H9 (cell line): ENCODE data around the gene ENO4. TPM values are rescaled to one million over a fixed set of nuclear protein-coding genes. Genes with fewer than 3 reads are reported as not detected.

Experiments
- DNase-seq: peaks from one replicate; pipeline ENCODE4 v3.0.0-alpha.2; 2017
- H2AFZ ChIP-seq: one replicate; pipeline ENCODE4 v1.6.1; 2013; ENCODE audit warnings: mild to moderate bottlenecking, low read length, control low read depth, moderate library complexity
- H2AK5ac ChIP-seq: 2 replicates; pipeline ENCODE4 v1.6.1; 2013; ENCODE audit warnings: low read length, control low read depth, mixed read lengths; ENCODE audit not compliant: insufficient read length
- H2BK120ac ChIP-seq: one replicate; pipeline ENCODE4 v1.6.1; 2013; ENCODE audit warnings: low read depth, mild to moderate bottlenecking, low read length, control low read depth, inconsistent platforms; ENCODE audit not compliant: poor library complexity, severe bottlenecking
- H2BK12ac ChIP-seq: 2 replicates; pipeline ENCODE4 v1.6.1; 2013; ENCODE audit warnings: low read length, control low read depth, mixed read lengths, low read depth; ENCODE audit not compliant: insufficient read length
- H2BK15ac ChIP-seq: 2 replicates; pipeline ENCODE4 v1.6.1; 2013; ENCODE audit warnings: low read depth, low read length, control low read depth
- H2BK20ac ChIP-seq: one replicate; pipeline ENCODE4 v1.6.1; 2013; ENCODE audit warnings: low read depth, mild to moderate bottlenecking, low read length, control low read depth, inconsistent platforms; ENCODE audit not compliant: poor library complexity, severe bottlenecking
- H2BK5ac ChIP-seq: 2 replicates; pipeline ENCODE4 v1.6.1; 2013; ENCODE audit warnings: low read length, control low read depth, mixed read lengths; ENCODE audit not compliant: insufficient read length
- H3K14ac ChIP-seq: 2 replicates; pipeline ENCODE4 v1.6.1; 2013; ENCODE audit warnings: low read length, control low read depth; ENCODE audit not compliant: insufficient read depth
- H3K18ac ChIP-seq: 2 replicates; pipeline ENCODE4 v1.6.1; 2013; ENCODE audit warnings: low read depth, mild to moderate bottlenecking, mixed read lengths, low read length, control low read depth; ENCODE audit not compliant: insufficient read length
- H3K23ac ChIP-seq: 2 replicates; pipeline ENCODE4 v1.6.1; 2013; ENCODE audit warnings: low read length, control low read depth, mixed read lengths, low read depth; ENCODE audit not compliant: insufficient read length
- H3K23me2 ChIP-seq: 2 replicates; pipeline ENCODE4 v1.6.1; 2013; ENCODE audit warnings: low read depth, mild to moderate bottlenecking, mixed read lengths, low read length, control low read depth; ENCODE audit not compliant: insufficient read length, poor library complexity, severe bottlenecking
- H3K27ac ChIP-seq: 2 replicates; pipeline ENCODE4 v1.5.1; 2013; ENCODE audit warnings: low read length, control low read depth, mixed read lengths, low read depth; ENCODE audit not compliant: insufficient read length
- H3K27me3 ChIP-seq: 2 replicates; pipeline ENCODE4 v1.6.1; 2013; ENCODE audit warnings: low read length, control low read depth, inconsistent platforms; ENCODE audit not compliant: insufficient read depth
- H3K4ac ChIP-seq: 2 replicates; pipeline ENCODE4 v1.6.1; 2013; ENCODE audit warnings: low read depth, mild to moderate bottlenecking, control low read depth, inconsistent platforms, low read length, moderate library complexity
- H3K4me1 ChIP-seq: 2 replicates; pipeline ENCODE4 v1.6.1; 2013; ENCODE audit warnings: low read length, control low read depth, inconsistent platforms; ENCODE audit not compliant: insufficient read depth
- H3K4me2 ChIP-seq: 2 replicates; pipeline ENCODE4 v1.6.1; 2013; ENCODE audit warnings: low read length, control low read depth, mixed read lengths; ENCODE audit not compliant: insufficient read length, insufficient read depth
- H3K56ac ChIP-seq: 2 replicates; pipeline ENCODE4 v1.6.1; 2013; ENCODE audit warnings: low read depth, mild to moderate bottlenecking, mixed read lengths, low read length, control low read depth; ENCODE audit not compliant: insufficient read length
- H3K79me1 ChIP-seq: 2 replicates; pipeline ENCODE4 v1.6.1; 2013; ENCODE audit warnings: low read depth, mild to moderate bottlenecking, moderate library complexity, low read length, control low read depth, inconsistent platforms; ENCODE audit not compliant: insufficient read depth, poor library complexity, severe bottlenecking
- H3K79me2 ChIP-seq: 2 replicates; pipeline ENCODE4 v1.6.1; 2013; ENCODE audit warnings: low read length, control low read depth, inconsistent platforms; ENCODE audit not compliant: insufficient read depth
- H3K9ac ChIP-seq: 2 replicates; pipeline ENCODE4 v1.6.1; 2013; ENCODE audit warnings: low read length, control low read depth, mixed read lengths; ENCODE audit not compliant: insufficient read length; ENCODE audit errors: extremely low read depth
- H3K9me3 ChIP-seq: one replicate; pipeline ENCODE4 v1.6.1; 2013; ENCODE audit warnings: low read depth, low read length, inconsistent platforms; ENCODE audit not compliant: control insufficient read depth
- H3T11ph ChIP-seq: one replicate; pipeline ENCODE4 v1.6.1; 2013; ENCODE audit warnings: mild to moderate bottlenecking, low read length, control low read depth, inconsistent platforms
- H4K20me1 ChIP-seq: one replicate; pipeline ENCODE4 v1.6.1; 2013; ENCODE audit not compliant: control insufficient read depth, insufficient read length, insufficient read depth
- H4K5ac ChIP-seq: 2 replicates; pipeline ENCODE4 v1.6.1; 2013; ENCODE audit warnings: low read depth, mild to moderate bottlenecking, mixed read lengths, low read length, control low read depth; ENCODE audit not compliant: insufficient read length
- H4K8ac ChIP-seq: replicated peaks from 2 replicates; pipeline ENCODE4 v1.6.1; 2013; ENCODE audit warnings: low read length, control low read depth, mixed read lengths, low read depth; ENCODE audit not compliant: insufficient read length
- H4K91ac ChIP-seq: 2 replicates; pipeline ENCODE4 v1.6.1; 2013; ENCODE audit warnings: low read depth, mild to moderate bottlenecking, moderate library complexity, mixed read lengths, low read length, control low read depth; ENCODE audit not compliant: insufficient read length
- H3K27ac Mint-ChIP-seq, 3 experiments: 2 replicates in 2 of 3; 3 replicates in 1 of 3; pipeline ENCODE4 v1.8.0; 2020 to 2021; ENCODE audit warnings: mixed read lengths in 3 of 3, mild to moderate bottlenecking in 1 of 3, moderate library complexity in 1 of 3
- H3K27me3 Mint-ChIP-seq: 2 replicates; pipeline ENCODE4 v1.8.0; 2021; ENCODE audit warnings: low read depth, mild to moderate bottlenecking, moderate library complexity, mixed read lengths
- H3K36me3 Mint-ChIP-seq, 3 experiments: 2 replicates in 2 of 3; 3 replicates in 1 of 3; pipeline ENCODE4 v1.8.0; 2020 to 2021; ENCODE audit warnings: low read depth in 3 of 3, mixed read lengths in 3 of 3; ENCODE audit not compliant: insufficient read depth in 1 of 3
- H3K4me1 Mint-ChIP-seq, 2 experiments: 2 replicates each; pipeline ENCODE4 v1.8.0; 2020; ENCODE audit warnings: mixed read lengths in 2 of 2
- H3K4me3 Mint-ChIP-seq, 2 experiments: 2 replicates in 1 of 2; 3 replicates in 1 of 2; pipeline ENCODE4 v1.8.0; 2020 to 2021; ENCODE audit warnings: mild to moderate bottlenecking in 2 of 2, mixed read lengths in 2 of 2, moderate library complexity in 1 of 2
- H3K9me3 Mint-ChIP-seq, 2 experiments: 2 replicates in 1 of 2; 3 replicates in 1 of 2; pipeline ENCODE4 v1.8.0; 2020; ENCODE audit warnings: mild to moderate bottlenecking in 2 of 2, mixed read lengths in 2 of 2, moderate library complexity in 1 of 2
- CTCF ChIP-seq: fragments of 200-600 bp; sonication (generic); conservative IDR thresholded peaks from 3 replicates; pipeline ENCODE4 v1.8.0; 2021; ENCODE audit warnings: antibody characterized with exemption, mild to moderate bottlenecking
- WGBS: extraction: QIAGEN DNeasy Blood & Tissue Kit; methylation state at CpG from one replicate; pipeline ENCODE4 v1.1.7; 2013; ENCODE audit warnings: missing lambda C conversion rate, low lambda C conversion rate, mixed read lengths; ENCODE audit not compliant: insufficient read length; ENCODE audit errors: extremely low coverage; 5-methylcytosine and 5-hydroxymethylcytosine counted together
- total RNA-seq: library from RNA; stranded (reverse); gene quantifications from 2 replicates; pipeline ENCODE4 v1.2.1, GENCODE V29; 2021

Gene ENO4
- total RNA-seq, 1 experiment from 2014 or later = 0.26 TPM

GRCh38 chr10:116919706-116920105, 70.4 kb downstream of the ENO4 start:
- Histone ChIP-seq H4K91ac (no peak overlapping the region), H3K9ac (no peak overlapping the region), H3K79me1 (no peaks in the 10 kb centered on the region), H3K4me1 (no peaks in the 10 kb centered on the region), H3K79me2 (no peaks in the 10 kb centered on the region), H3K23ac (no peak overlapping the region), H3K56ac (no peak overlapping the region), H2BK5ac (no peak overlapping the region), H3K18ac (no peak overlapping the region), H4K5ac (no peak overlapping the region), H2AFZ (no peak overlapping the region), H3K4me2 (no peak overlapping the region), H2AK5ac (no peak overlapping the region), H3K9me3 (no peaks in the 10 kb centered on the region), H3K14ac (no peak overlapping the region), H4K20me1 (no peaks in the 10 kb centered on the region), H2BK20ac (no peak overlapping the region), H3K27ac (no peak overlapping the region), H3K27me3 (no peaks in the 10 kb centered on the region), H3K23me2 (no peaks in the 10 kb centered on the region), H2BK120ac (no peak overlapping the region), H2BK15ac (no peak overlapping the region), H4K8ac (no peak overlapping the region), H3K4ac (no peak overlapping the region), H2BK12ac (no peak overlapping the region), H3T11ph (no peak overlapping the region)
- Mint-ChIP-seq H3K4me1 (peaks cover 8 to 17% of the 10 kb centered on the region in 2 experiments), H3K36me3 (peaks cover 6 to 25% (median 17%) of the 10 kb centered on the region in 3 experiments; a peak in 6 of 7 replicates), H3K27ac (no peak overlapping the region), H3K4me3 (no peak overlapping the region), H3K27me3 (no peaks in the 10 kb centered on the region), H3K9me3 (no peaks in the 10 kb centered on the region)
- no peak for DNase-seq
- no peak for TF ChIP-seq CTCF
- no CpG with 5 or more reads among the region's 2 CpGs for WGBS
